Natural killer cell (primary cell): ENCODE results near the gene KPNA5. TPM values are rescaled to one million over a fixed set of nuclear protein-coding genes. Genes with fewer than 3 reads are reported as not detected.
A peak's percentile ranks its signal among the peaks of the same experiment; 100 is the strongest.

Experiments
- ATAC-seq, 3 donors: fragments of 150-1000 bp in 2 of 3; fragments of 200-7000 bp in 1 of 3; cut with Tn5 transposase; 1 replicate in 1 of 3; 2 replicates in 2 of 3; pipeline ENCODE4 v1.10.0; 2021; ENCODE audit warnings: mild to moderate bottlenecking in 2 of 3, moderate library complexity in 2 of 3
- DNase-seq, 2 donors: peaks; one replicate each; pipeline versions ENCODE4 v3.0.0 to v3.0.0-alpha.2; 2013 to 2021; ENCODE audit warnings: mixed read lengths in 1 of 2
- H3K27ac ChIP-seq: one replicate; pipeline ENCODE4 v1.5.1; 2013; ENCODE audit warnings: mild to moderate bottlenecking, low read length
- H3K27me3 ChIP-seq: one replicate; pipeline ENCODE4 v1.6.1; 2013; ENCODE audit warnings: low read length; ENCODE audit not compliant: control insufficient read depth, insufficient read depth
- H3K36me3 ChIP-seq: one replicate; pipeline ENCODE4 v1.6.1; 2013; ENCODE audit warnings: low read length; ENCODE audit not compliant: control insufficient read depth, insufficient read depth
- H3K4me1 ChIP-seq: one replicate; pipeline ENCODE4 v1.6.1; 2013; ENCODE audit warnings: low read length; ENCODE audit not compliant: control insufficient read depth, insufficient read depth
- H3K4me3 ChIP-seq: one replicate; pipeline ENCODE4 v1.5.1; 2013; ENCODE audit warnings: low read length
- H3K9me3 ChIP-seq: one replicate; pipeline ENCODE4 v1.6.1; 2013; ENCODE audit warnings: low read length; ENCODE audit not compliant: control insufficient read depth, insufficient read depth
- H3K27ac Mint-ChIP-seq, 2 donors: one replicate each; pipeline ENCODE4 v1.8.0; 2022; ENCODE audit warnings: mild to moderate bottlenecking in 2 of 2, mixed read lengths in 2 of 2, moderate library complexity in 1 of 2
- H3K27me3 Mint-ChIP-seq, 2 donors: one replicate each; pipeline ENCODE4 v1.8.0; 2022; ENCODE audit warnings: low read depth in 2 of 2, mixed read lengths in 2 of 2
- H3K36me3 Mint-ChIP-seq: one replicate; pipeline ENCODE4 v1.8.0; 2022; ENCODE audit warnings: mixed read lengths
- H3K4me1 Mint-ChIP-seq, 2 donors: one replicate each; pipeline ENCODE4 v1.8.0; 2022; ENCODE audit warnings: mixed read lengths in 2 of 2
- H3K4me3 Mint-ChIP-seq: one replicate; pipeline ENCODE4 v1.8.0; 2022; ENCODE audit warnings: mild to moderate bottlenecking, moderate library complexity, mixed read lengths
- H3K9me3 Mint-ChIP-seq, 2 donors: one replicate each; pipeline ENCODE4 v1.8.0; 2022; ENCODE audit warnings: mixed read lengths in 2 of 2
- WGBS: methylation state at CpG from one replicate; pipeline ENCODE4 v1.1.7; 2013; ENCODE audit warnings: missing lambda C conversion rate; ENCODE audit not compliant: insufficient coverage; 5-methylcytosine and 5-hydroxymethylcytosine counted together
- intact Hi-C: fragments of 100-400 bp; cut with micrococcal nuclease; formaldehyde crosslinking; loops from one replicate; pipeline ENCODE4 v1.14.2; 2022
- total RNA-seq, 4 donors: library from RNA; stranded (reverse); fragments of 120-200 nt in 1 of 4; gene quantifications; one replicate each; pipeline versions ENCODE4 v1.2.3 to v1.2.4, GENCODE V29; 2013 to 2022
- TF ChIP-seq, protein P1 (sequence below): fragments of 200-600 bp; IDR thresholded peaks from one replicate; pipeline ENCODE4 v1.8.0; 2022; ENCODE audit warnings: antibody characterized with exemption

Gene KPNA5
- 10 to 100 TPM; 28.6 to 31.4 (median 29.1) TPM for total RNA-seq
- 40.9 TPM for total RNA-seq (2013)

DNA sequence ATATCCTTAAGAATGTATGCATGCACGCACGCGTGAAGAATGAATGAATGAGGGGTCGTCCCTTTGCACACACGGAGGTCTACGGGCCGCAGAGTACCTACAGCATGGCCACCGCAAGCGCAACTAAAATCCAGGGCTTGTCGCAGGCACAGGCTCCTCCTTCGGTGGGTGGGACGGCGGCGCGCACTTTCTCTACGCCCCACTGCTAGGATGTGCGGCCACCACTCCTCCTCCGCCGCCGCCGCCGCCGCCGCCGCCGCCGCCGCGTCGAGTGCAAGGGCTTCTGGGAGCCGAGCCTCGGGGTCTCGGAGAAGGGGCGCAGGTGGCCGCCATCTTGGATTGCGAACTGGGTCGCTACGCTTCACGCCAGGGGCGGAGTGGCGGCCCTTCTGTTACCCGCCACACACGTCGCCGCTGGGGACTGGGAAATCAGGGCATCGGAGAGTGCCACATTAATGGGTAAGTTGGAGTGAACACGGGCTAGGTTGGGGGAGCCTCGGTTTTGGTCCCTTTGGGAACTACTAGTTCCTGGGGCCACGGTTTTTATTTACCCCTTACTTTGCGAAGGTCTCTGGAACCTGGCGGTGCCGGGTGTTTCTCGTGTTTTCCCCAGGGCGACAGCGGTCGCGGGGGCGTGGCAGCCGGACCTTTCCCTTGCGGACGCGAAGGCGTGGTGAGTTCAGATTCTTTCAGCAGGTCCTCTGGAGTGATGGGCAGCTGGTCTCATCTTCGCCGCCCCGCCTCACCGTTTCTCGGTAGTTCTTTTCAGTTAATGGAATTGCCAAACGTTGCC lies at the start of gene KPNA5:
Gene KPNA5, plus strand, starts transcription at position 332 of the 793 bp plus-strand sequence. Its CDS starts 124 bp downstream, at position 456.
- Histone ChIP-seq H3K4me3 (peak within 1 kb of the TSS; percentile 78), H3K9me3 (no peaks in the 10 kb centered on the region), H3K4me1 (peaks cover 17% of the 10 kb centered on the region), H3K27ac (peak within 1 kb of the TSS; percentile 87), H3K36me3 (peaks cover 8% of the 10 kb centered on the region), H3K27me3 (no peaks in the 10 kb centered on the region)
- TF ChIP-seq, protein P1, sequence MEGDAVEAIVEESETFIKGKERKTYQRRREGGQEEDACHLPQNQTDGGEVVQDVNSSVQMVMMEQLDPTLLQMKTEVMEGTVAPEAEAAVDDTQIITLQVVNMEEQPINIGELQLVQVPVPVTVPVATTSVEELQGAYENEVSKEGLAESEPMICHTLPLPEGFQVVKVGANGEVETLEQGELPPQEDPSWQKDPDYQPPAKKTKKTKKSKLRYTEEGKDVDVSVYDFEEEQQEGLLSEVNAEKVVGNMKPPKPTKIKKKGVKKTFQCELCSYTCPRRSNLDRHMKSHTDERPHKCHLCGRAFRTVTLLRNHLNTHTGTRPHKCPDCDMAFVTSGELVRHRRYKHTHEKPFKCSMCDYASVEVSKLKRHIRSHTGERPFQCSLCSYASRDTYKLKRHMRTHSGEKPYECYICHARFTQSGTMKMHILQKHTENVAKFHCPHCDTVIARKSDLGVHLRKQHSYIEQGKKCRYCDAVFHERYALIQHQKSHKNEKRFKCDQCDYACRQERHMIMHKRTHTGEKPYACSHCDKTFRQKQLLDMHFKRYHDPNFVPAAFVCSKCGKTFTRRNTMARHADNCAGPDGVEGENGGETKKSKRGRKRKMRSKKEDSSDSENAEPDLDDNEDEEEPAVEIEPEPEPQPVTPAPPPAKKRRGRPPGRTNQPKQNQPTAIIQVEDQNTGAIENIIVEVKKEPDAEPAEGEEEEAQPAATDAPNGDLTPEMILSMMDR: no peak
- peak; percentile 91 to 97 (median 93) for ATAC-seq
- peaks cover 28 to 38% of the 10 kb centered on the region in 2 donors for H3K4me1 Mint-ChIP-seq
- H3K36me3 Mint-ChIP-seq: no peaks in the 10 kb centered on the region
- H3K27me3 Mint-ChIP-seq: no peaks in the 10 kb centered on the region
- H3K9me3 Mint-ChIP-seq: no peaks in the 10 kb centered on the region
- under 1% methylated on average over 69 of the region's 69 CpGs for WGBS
- peak within 1 kb of the TSS; percentile 94 to 100 for H3K27ac Mint-ChIP-seq
- intact Hi-C loops: loop anchor here (1.0 to 2.0 kb wide), 3 partner anchors 13 to 110 kb away; partner anchors contain the start of genes RWDD1 and ZUP1
- peak; percentile 81 to 94 for DNase-seq
- H3K4me3 Mint-ChIP-seq: peak within 1 kb of the TSS; percentile 99

DNA sequence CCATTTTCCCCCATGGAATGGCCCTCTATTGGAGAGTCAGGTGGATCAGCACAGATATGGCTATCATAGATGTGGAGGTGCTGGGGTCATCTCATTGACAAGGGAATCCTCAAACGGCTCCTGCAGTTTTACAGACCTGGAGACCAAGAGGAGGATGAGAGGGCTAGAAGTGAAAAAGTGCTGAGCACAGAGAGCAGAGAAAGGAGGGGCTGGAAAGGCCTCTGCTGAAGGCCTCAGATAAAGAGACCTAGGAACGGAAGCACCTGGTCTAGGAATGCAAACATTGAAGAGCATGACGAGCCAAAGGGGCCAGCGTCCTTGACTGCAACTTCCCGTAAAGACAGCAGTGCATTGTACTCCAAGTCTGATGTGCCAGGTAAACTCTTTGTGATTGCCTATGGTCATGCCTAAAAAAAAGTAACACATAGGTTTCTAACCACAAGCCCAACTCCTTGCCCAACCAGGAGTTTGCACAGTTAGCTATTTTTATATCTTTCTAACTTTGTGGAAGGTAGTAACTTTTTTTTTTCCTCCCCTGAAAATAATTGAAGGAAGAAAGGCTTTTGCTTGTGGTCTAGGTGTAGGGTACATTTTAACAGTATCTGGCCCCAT lies 49.5 kb upstream of the KPNA5 start:
- no peak overlapping the region for H3K27ac ChIP-seq
- peak overlapping the region in 1 of 2 donors; percentile 50 for H3K27ac Mint-ChIP-seq
- peaks cover 5 to 17% of the 10 kb centered on the region in 2 donors for H3K4me1 Mint-ChIP-seq
- no peaks in the 10 kb centered on the region for H3K9me3 ChIP-seq
- no peaks in the 10 kb centered on the region for H3K27me3 ChIP-seq
- H3K4me1 ChIP-seq: peaks cover 5% of the 10 kb centered on the region
- no peak overlapping the region for H3K4me3 ChIP-seq
- H3K4me3 Mint-ChIP-seq: no peak overlapping the region
- 21% methylated on average over 5 of the region's 5 CpGs for WGBS
- H3K27me3 Mint-ChIP-seq: no peaks in the 10 kb centered on the region
- peaks cover 13% of the 10 kb centered on the region for H3K36me3 ChIP-seq
- H3K36me3 Mint-ChIP-seq: peaks cover 7% of the 10 kb centered on the region
- TF ChIP-seq, protein P1: no peak
- no peaks in the 10 kb centered on the region for H3K9me3 Mint-ChIP-seq
- DNase-seq: no peak
- intact Hi-C loops: no loop called here
- ATAC-seq: peak in 1 of 3 donors; percentile 10

DNA sequence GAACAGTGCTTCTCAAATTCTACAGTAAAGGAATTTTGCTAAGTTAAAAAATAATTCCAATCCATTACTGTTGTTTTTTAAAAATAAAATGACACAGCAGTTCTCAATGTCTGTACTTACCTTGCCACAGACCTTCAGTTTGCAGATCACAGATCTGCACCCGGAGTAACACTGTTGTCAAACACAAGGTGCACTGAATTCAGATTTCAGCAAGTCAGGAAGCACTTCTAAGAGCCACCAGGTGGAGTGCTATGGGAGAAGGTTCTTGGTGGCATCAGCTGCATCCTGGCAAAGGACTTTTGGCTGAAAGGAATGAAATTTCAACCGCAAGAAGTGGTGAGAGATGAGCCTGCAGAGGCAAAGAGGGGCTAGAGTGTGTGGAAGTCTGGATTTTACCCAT lies 47.3 kb upstream of the KPNA5 start:
- Mint-ChIP-seq H3K4me3 (no peak overlapping the region), H3K27ac (no peak overlapping the region), H3K4me1 (peaks cover 5 to 17% of the 10 kb centered on the region in 2 donors), H3K36me3 (peaks cover 7% of the 10 kb centered on the region), H3K27me3 (no peaks in the 10 kb centered on the region), H3K9me3 (no peaks in the 10 kb centered on the region)
- Histone ChIP-seq H3K27me3 (no peaks in the 10 kb centered on the region), H3K36me3 (peaks cover 19% of the 10 kb centered on the region), H3K9me3 (no peaks in the 10 kb centered on the region), H3K27ac (no peak overlapping the region), H3K4me1 (peaks cover 5% of the 10 kb centered on the region), H3K4me3 (no peak overlapping the region)
- no peak for DNase-seq
- TF ChIP-seq, protein P1: no peak
- 53% methylated on average over 2 of the region's 2 CpGs for WGBS
- intact Hi-C loops: no loop called here
- ATAC-seq: no peak
